VCaP (cell line): ENCODE results near the gene STARD9.
A peak's percentile ranks its signal among the peaks of the same experiment; 100 is the strongest.
"Not testable (repeated sequence)": the region's sequence is repeated elsewhere in the genome, so short reads cannot be mapped to it uniquely, and the experiment has no call there.

Source experiments
- H3K27ac ChIP-seq: fragments of 450-650 bp; 2 replicates; pipeline ENCODE4 v1.5.1; 2017
- CTCF ChIP-seq: fragments of 450-650 bp; conservative IDR thresholded peaks from 2 replicates; pipeline ENCODE4 v1.5.1; 2017; ENCODE audit warnings: mild to moderate bottlenecking, moderate library complexity

Gene STARD9

DNA sequence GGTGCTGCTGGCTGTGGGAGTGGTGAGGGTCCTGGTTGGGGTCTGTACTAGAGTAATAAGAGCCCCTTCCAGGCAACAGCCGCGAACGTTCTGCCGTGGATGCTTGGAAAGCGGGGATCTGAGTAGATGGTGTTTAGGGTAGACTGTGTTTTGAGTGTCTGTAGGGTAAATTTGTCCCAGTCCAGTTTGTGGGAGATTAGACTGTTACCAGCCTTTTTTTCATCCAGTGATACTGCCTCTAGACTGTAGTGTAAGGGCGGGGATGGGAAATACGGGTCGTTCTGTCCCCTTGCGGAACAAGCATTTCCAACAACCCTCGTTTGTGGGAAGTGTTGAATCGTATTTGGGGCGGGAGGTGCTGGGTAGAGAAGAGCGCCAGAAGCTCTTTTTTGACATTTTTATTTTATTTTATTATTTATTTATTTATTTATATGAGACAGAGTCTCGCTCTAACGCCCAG lies 26.3 kb upstream of the STARD9 start:
- peak overlapping the region; percentile 76 for H3K27ac ChIP-seq
- TF ChIP-seq CTCF, result no peak

DNA sequence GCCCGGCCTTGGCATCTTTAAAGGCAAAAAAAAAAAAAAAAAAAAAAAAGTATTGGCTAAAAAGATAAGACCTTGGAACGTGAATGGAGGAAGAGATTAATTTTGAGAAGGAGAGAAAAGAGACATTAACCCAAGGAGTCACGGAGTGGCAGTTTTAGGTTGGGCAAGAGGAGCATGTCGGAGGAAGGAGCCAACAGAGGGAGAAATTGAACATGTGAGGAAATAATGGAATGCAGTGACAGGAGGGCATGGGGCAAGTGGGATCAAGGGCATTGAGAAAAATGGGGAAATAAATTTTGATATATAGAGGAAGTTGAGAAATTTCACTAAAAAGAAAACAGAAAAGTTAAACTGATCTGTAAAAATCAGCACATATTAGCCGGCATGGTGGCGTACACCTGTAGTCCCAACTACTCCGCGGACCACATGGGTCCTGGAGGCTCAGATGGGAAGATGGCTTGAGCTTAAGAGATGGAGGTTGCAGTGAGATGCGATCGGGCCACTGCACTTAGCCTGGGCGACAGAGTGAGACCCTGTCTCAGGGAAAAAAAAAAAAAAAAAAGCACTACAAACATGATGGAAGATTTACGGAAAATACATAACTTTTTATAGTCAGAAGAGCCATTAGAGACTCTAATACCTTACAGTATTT lies 25.5 kb upstream of the STARD9 start:
- peak overlapping the region; percentile 76; the same call in 1 of the 2 replicates for H3K27ac ChIP-seq
- TF ChIP-seq CTCF, result no peak

GRCh38 chr15:42553554-42553953 lies 21.9 kb upstream of the STARD9 start:
- H3K27ac ChIP-seq, result no peak overlapping the region
- TF ChIP-seq CTCF, result no peak

DNA sequence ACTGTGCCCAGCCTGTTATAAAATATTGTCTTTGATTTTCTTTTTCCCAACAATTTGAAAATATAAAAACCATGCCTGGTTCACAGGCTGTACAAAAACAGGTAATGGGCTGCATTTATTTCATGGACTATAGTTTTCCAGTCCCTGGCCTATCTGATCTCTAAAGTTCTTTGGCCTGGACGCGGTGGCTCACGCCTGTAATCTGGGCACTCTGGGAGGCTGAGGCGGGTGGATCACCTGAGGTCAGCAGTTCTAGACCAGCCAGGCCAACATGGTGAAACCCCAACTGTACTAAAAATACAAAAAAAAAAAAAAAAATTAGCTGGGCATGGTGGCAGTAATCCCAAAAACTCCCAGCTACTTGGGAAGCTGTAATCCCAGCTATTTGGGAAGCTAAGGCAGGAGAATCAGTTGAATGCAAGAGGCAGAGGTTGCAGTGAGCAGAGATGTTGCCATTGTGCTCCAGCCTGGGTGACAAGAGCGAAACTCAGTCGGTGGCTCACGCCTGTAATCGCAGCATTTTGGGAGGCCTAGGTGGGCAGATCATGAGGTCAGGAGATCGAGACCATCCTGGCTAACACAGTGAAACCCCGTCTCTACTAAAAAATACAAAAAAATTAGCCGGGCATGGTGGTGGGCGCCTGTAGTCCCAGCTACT lies 18.7 kb upstream of the STARD9 start:
- not testable (repeated sequence) for H3K27ac ChIP-seq

- TF ChIP-seq CTCF, result no peak
- H3K27ac ChIP-seq, result no peak overlapping the region
These were observed 16.7 kb upstream of the STARD9 start for GRCh38 chr15:42558739-42559138.

DNA sequence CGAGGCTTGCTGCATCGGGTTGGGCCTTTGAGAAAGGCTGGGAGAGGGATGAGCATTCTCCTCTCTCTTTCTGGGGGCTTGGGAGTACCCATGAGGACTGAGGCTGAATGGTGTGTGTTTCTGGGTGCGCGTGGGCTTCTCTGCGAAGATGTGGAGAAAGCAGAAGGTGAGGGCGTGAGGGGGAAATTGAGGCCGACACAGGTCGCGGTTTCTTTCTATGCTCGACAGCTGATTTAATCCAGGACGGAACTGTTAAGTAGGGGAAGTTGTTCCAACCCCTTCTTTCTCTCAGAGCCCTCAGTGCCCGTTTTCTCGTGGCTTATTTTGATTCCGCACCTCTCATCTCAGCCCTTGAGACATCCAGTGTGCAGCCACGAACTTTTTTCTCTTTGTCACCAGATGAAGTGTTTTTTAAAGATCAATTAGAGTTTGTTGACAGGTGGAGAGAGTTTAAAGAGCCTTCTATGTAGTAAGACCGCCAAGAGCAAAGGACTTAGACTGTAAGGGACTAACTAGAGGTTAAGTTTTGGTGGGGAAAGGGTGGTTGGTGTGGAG lies 711 bp downstream of the STARD9 start:
- TF ChIP-seq CTCF, result no peak
- peak overlapping the region; percentile 29; the same call in 1 of the 2 replicates for H3K27ac ChIP-seq

GRCh38 chr15:42576776-42577175 lies 1.4 kb downstream of the STARD9 start:
- no peak for TF ChIP-seq CTCF
- no peak overlapping the region for H3K27ac ChIP-seq
